HK-2 (cell line): ENCODE results near the gene BCL7B.
"Not testable (repeated sequence)": the region's sequence is repeated elsewhere in the genome, so short reads cannot be mapped to it uniquely, and the experiment has no call there.

Source experiments
- DNase-seq: peaks from one replicate; pipeline ENCODE4 v3.0.0-alpha.2; 2018; ENCODE audit not compliant: unreplicated experiment

BCL7B gene

GRCh38 chr7:73496626-73497025 lies 60.9 kb downstream of the BCL7B start:
- no peak for DNase-seq

- not testable (repeated sequence) for DNase-seq
Measured at GRCh38 chr7:73495507-73495906, 62.0 kb downstream of the BCL7B start.

- no peak for DNase-seq
Measured at GRCh38 chr7:73489976-73490375, 67.5 kb downstream of the BCL7B start.

- DNase-seq, result no peak
Measured at GRCh38 chr7:73487486-73487885, 70.0 kb downstream of the BCL7B start.
